Astrocyte (in vitro differentiated cells and primary cell): ENCODE data around the gene USP21. TPM values are rescaled to one million over a fixed set of nuclear protein-coding genes. Genes with fewer than 3 reads are reported as not detected.

Experiments
- DNase-seq: peaks from one replicate; pipeline ENCODE4 v3.0.0-alpha.2; 2010; ENCODE audit warnings: low read depth
- FAIRE-seq: peaks from 2 replicates; lab custom pipeline; 2011; peaks lifted over from hg19 to GRCh38; lab: Jason Lieb, UNC
- H2AFZ ChIP-seq: 2 replicates; pipeline ENCODE4 v1.6.0; 2012; ENCODE audit warnings: low read depth, low read length, inconsistent platforms
- H3K27ac ChIP-seq: 2 replicates; pipeline ENCODE4 v1.5.1; 2011; ENCODE audit warnings: low read depth, low read length, inconsistent platforms
- H3K27me3 ChIP-seq: 2 replicates; pipeline ENCODE4 v1.6.0; 2011; ENCODE audit warnings: low read length, inconsistent platforms; ENCODE audit not compliant: insufficient read depth
- H3K36me3 ChIP-seq: 2 replicates; pipeline ENCODE4 v1.5.1; 2011; ENCODE audit warnings: low read length, inconsistent platforms; ENCODE audit not compliant: insufficient read depth
- H3K4me1 ChIP-seq: 2 replicates; pipeline ENCODE4 v1.5.1; 2011; ENCODE audit warnings: low read length, inconsistent platforms; ENCODE audit not compliant: insufficient read depth
- H3K4me2 ChIP-seq: 2 replicates; pipeline ENCODE4 v1.6.0; 2012; ENCODE audit warnings: low read length, inconsistent platforms
- H3K4me3 ChIP-seq: 2 replicates; pipeline ENCODE4 v1.5.1; 2011; ENCODE audit warnings: low read depth, mild to moderate bottlenecking, low read length, inconsistent platforms; ENCODE audit not compliant: insufficient read depth
- H3K79me2 ChIP-seq: 2 replicates; pipeline ENCODE4 v1.6.0; 2012; ENCODE audit warnings: mild to moderate bottlenecking, low read length, inconsistent platforms; ENCODE audit not compliant: insufficient read depth
- H3K9ac ChIP-seq: 2 replicates; pipeline ENCODE4 v1.6.0; 2012; ENCODE audit warnings: mild to moderate bottlenecking, low read length, inconsistent platforms
- H3K9me3 ChIP-seq: 2 replicates; pipeline ENCODE4 v1.5.1; 2012; ENCODE audit warnings: low read depth, mild to moderate bottlenecking, low read length, inconsistent platforms; ENCODE audit not compliant: insufficient read depth
- H4K20me1 ChIP-seq: 2 replicates; pipeline ENCODE4 v1.6.0; 2012; ENCODE audit warnings: low read length, inconsistent platforms; ENCODE audit not compliant: insufficient read depth
- H3K27ac Mint-ChIP-seq: one replicate; pipeline ENCODE4 v1.8.0; 2021; ENCODE audit warnings: mild to moderate bottlenecking, mixed read lengths; ENCODE audit not compliant: unreplicated experiment
- H3K27me3 Mint-ChIP-seq: one replicate; pipeline ENCODE4 v1.8.0; 2021; ENCODE audit warnings: low read depth, mixed read lengths; ENCODE audit not compliant: unreplicated experiment
- H3K36me3 Mint-ChIP-seq: one replicate; pipeline ENCODE4 v1.8.0; 2021; ENCODE audit warnings: low read depth, mixed read lengths; ENCODE audit not compliant: unreplicated experiment
- H3K4me1 Mint-ChIP-seq: one replicate; pipeline ENCODE4 v1.8.0; 2021; ENCODE audit warnings: low read depth, mixed read lengths; ENCODE audit not compliant: unreplicated experiment
- H3K4me3 Mint-ChIP-seq: one replicate; pipeline ENCODE4 v1.8.0; 2021; ENCODE audit warnings: mild to moderate bottlenecking, moderate library complexity, mixed read lengths; ENCODE audit not compliant: unreplicated experiment
- H3K9me3 Mint-ChIP-seq: one replicate; pipeline ENCODE4 v1.8.0; 2021; ENCODE audit warnings: mild to moderate bottlenecking, mixed read lengths; ENCODE audit not compliant: unreplicated experiment
- CTCF ChIP-seq: IDR thresholded peaks from 2 replicates; pipeline ENCODE4 v1.5.1; 2011; ENCODE audit warnings: low read depth, mild to moderate bottlenecking, inconsistent platforms, low read length, moderate library complexity; ENCODE audit not compliant: insufficient read depth
- EZH2 ChIP-seq: IDR thresholded peaks from 2 replicates; pipeline ENCODE4 v1.6.1; 2012; ENCODE audit warnings: mild to moderate bottlenecking, low read length, inconsistent platforms; ENCODE audit not compliant: insufficient read depth
- total RNA-seq: library from RNA; stranded (reverse); gene quantifications from 2 replicates; pipeline ENCODE4 v1.2.1, GENCODE V29; 2021

USP21 gene
- total RNA-seq, 1 donor from 2014 or later = 14.4 TPM

GRCh38 chr1:161214369-161214768 lies 55.1 kb downstream of the USP21 start:
- Mint-ChIP-seq H3K4me1 (peaks cover 20% of the 10 kb centered on the region), H3K4me3 (no peak overlapping the region), H3K27ac (no peak overlapping the region), H3K36me3 (peaks cover 31% of the 10 kb centered on the region), H3K9me3 (no peaks in the 10 kb centered on the region), H3K27me3 (no peaks in the 10 kb centered on the region)
- no peak overlapping the region for H3K4me3 ChIP-seq
- no peaks in the 10 kb centered on the region for H3K9me3 ChIP-seq
- no peak overlapping the region for H3K27ac ChIP-seq
- H3K9ac ChIP-seq = no peak overlapping the region
- TF ChIP-seq EZH2 = no peak
- TF ChIP-seq CTCF = no peak
- DNase-seq (no peak), FAIRE-seq (no peak)
- no peak overlapping the region for H2AFZ ChIP-seq
- H3K4me2 ChIP-seq = no peak overlapping the region
- H4K20me1 ChIP-seq = peaks cover 11% of the 10 kb centered on the region
- peaks cover 14% of the 10 kb centered on the region for H3K4me1 ChIP-seq
- H3K79me2 ChIP-seq = peaks cover 4% of the 10 kb centered on the region
- H3K36me3 ChIP-seq = peaks cover 32% of the 10 kb centered on the region
- no peaks in the 10 kb centered on the region for H3K27me3 ChIP-seq

GRCh38 chr1:161215076-161215475 lies 55.8 kb downstream of the USP21 start, which contains the start of gene FCER1G:
Gene FCER1G, plus strand, starts transcription at chr1:161215295. Its CDS starts 27 bp downstream, at chr1:161215322.
- TF ChIP-seq EZH2 (no peak), CTCF (no peak)
- H3K27ac Mint-ChIP-seq = no peak within 1 kb of the TSS

More at GRCh38 chr1:161215076-161215475, 55.8 kb downstream of the USP21 start, which contains the start of gene FCER1G:
- H3K36me3 Mint-ChIP-seq = peaks cover 29% of the 10 kb centered on the region
- Histone ChIP-seq H3K4me1 (peaks cover 14% of the 10 kb centered on the region), H2AFZ (no peak within 1 kb of the TSS), H3K36me3 (peaks cover 26% of the 10 kb centered on the region), H3K79me2 (peaks cover 4% of the 10 kb centered on the region), H3K9ac (no peak within 1 kb of the TSS), H3K4me3 (no peak within 1 kb of the TSS), H4K20me1 (peaks cover 4% of the 10 kb centered on the region), H3K4me2 (no peak within 1 kb of the TSS), H3K27ac (no peak within 1 kb of the TSS), H3K9me3 (no peaks in the 10 kb centered on the region), H3K27me3 (no peaks in the 10 kb centered on the region)
- no peaks in the 10 kb centered on the region for H3K9me3 Mint-ChIP-seq
- FAIRE-seq = no peak
- no peak within 1 kb of the TSS for H3K4me3 Mint-ChIP-seq
- H3K4me1 Mint-ChIP-seq = peaks cover 17% of the 10 kb centered on the region
- DNase-seq = no peak
- H3K27me3 Mint-ChIP-seq = no peaks in the 10 kb centered on the region

Other genes starting within 250 kb of the USP21 start
- gene ITLN2, start 204.7 kb upstream of the USP21 start, total RNA-seq = not detected in 2 replicates
- 53.7 and 68.6 TPM in 2 replicates for gene F11R, start 138.3 kb upstream of the USP21 start, total RNA-seq
- 9.5 TPM in 2 replicates for gene TSTD1, start 120.5 kb upstream of the USP21 start, total RNA-seq
- gene USF1, start 113.5 kb upstream of the USP21 start, total RNA-seq = 61.3 and 70.1 TPM in 2 replicates
- 0.19 and 0.25 TPM in 2 replicates for gene ARHGAP30, start 89.6 kb upstream of the USP21 start, total RNA-seq
- 1.6 and 1.9 TPM in 2 replicates for gene NECTIN4, start 69.9 kb upstream of the USP21 start, total RNA-seq
- 1.5 and 1.8 TPM in 2 replicates for gene KLHDC9, start 61.1 kb upstream of the USP21 start, total RNA-seq
- gene PFDN2, start 41.5 kb upstream of the USP21 start, total RNA-seq = 103 and 111 TPM in 2 replicates
- 25.6 and 25.9 TPM in 2 replicates for gene NIT1, start 41.4 kb upstream of the USP21 start, total RNA-seq
- 40.9 and 41.8 TPM in 2 replicates for gene DEDD, start 26.8 kb upstream of the USP21 start, total RNA-seq
- 87.5 and 91.0 TPM in 2 replicates for gene UFC1, start 5.5 kb upstream of the USP21 start, total RNA-seq
- gene PPOX, start 6.9 kb downstream of the USP21 start, total RNA-seq = 17.0 and 20.0 TPM in 2 replicates
- gene B4GALT3, start 18.0 kb downstream of the USP21 start, total RNA-seq = 39.6 and 40.4 TPM in 2 replicates
- gene ADAMTS4, start 39.6 kb downstream of the USP21 start, total RNA-seq = 2.7 and 5.1 TPM in 2 replicates
- 59.9 and 69.0 TPM in 2 replicates for gene NDUFS2, start 42.9 kb downstream of the USP21 start, total RNA-seq
- 0.68 and 0.91 TPM in 2 replicates for gene FCER1G, start 55.8 kb downstream of the USP21 start, total RNA-seq
- not detected in 2 replicates for gene APOA2, start 64.1 kb downstream of the USP21 start, total RNA-seq
- gene TOMM40L, start 66.6 kb downstream of the USP21 start, total RNA-seq = 12.0 and 12.3 TPM in 2 replicates
- gene NR1I3, start 78.7 kb downstream of the USP21 start, total RNA-seq = not detected in 2 replicates
- gene PCP4L1, start 99.2 kb downstream of the USP21 start, total RNA-seq = 0.26 TPM in 1 of 2 replicates, not detected in the other
- gene MPZ, start 150.5 kb downstream of the USP21 start, total RNA-seq = 2.3 TPM in 2 replicates
- gene SDHC, start 154.9 kb downstream of the USP21 start, total RNA-seq = 176 and 181 TPM in 2 replicates
- not detected in 2 replicates for gene CFAP126, start 208.4 kb downstream of the USP21 start, total RNA-seq